HCT116 (cell line): ENCODE measurements around the gene RLBP1. TPM values are rescaled to one million over a fixed set of nuclear protein-coding genes. Genes with fewer than 3 reads are reported as not detected.
A peak's percentile ranks its signal among the peaks of the same experiment; 100 is the strongest.
"Not testable (repeated sequence)": the region's sequence is repeated elsewhere in the genome, so short reads cannot be mapped to it uniquely, and the experiment has no call there.

ENCODE experiments used
- ATAC-seq: fragments of 200-7000 bp; cut with Tn5 transposase; 2 replicates; pipeline ENCODE4 v1.9.1; 2020; ENCODE audit warnings: mild to moderate bottlenecking, moderate library complexity
- BruUV-seq: library from RNA; stranded (reverse); fragments of 400-500 nt; replicated peaks from 2 replicates; lab custom pipeline; 2021; lab: Mats Ljungman, UMichigan
- CTCF ChIA-PET: fragments of 300-600 bp; sonication (Branson Sonifier 250); formaldehyde crosslinking; loops from one replicate; lab custom pipeline; 2021; ENCODE audit warnings: antibody characterized with exemption; lab: Charles Lee
- POLR2A ChIA-PET: fragments of 300-600, 350-600 bp; sonication (Branson Sonifier 250); formaldehyde crosslinking; loops from one replicate; lab custom pipeline; 2021; ENCODE audit warnings: antibody characterized with exemption; lab: Charles Lee
- RAD21 ChIA-PET, 2 experiments: fragments of 300-600 bp; sonication (Branson Sonifier 250); formaldehyde crosslinking; loops; one replicate each; lab custom pipeline; 2023; ENCODE audit warnings: low total read pairs in 2 of 2; ENCODE audit not compliant: uncharacterized antibody in 2 of 2, unreplicated experiment in 2 of 2, low non-redundant PET in 1 of 2; lab: Charles Lee
- DNase-seq: peaks from one replicate; pipeline ENCODE4 v3.0.0-alpha.2; 2010; ENCODE audit warnings: low read depth, low spot score
- H2AFZ ChIP-seq: fragments of 200-600 bp; shearing (Covaris generic), sonication (generic); 2 replicates; pipeline ENCODE4 v1.6.1; 2017; ENCODE audit warnings: low read depth, mixed run types, mixed read lengths, antibody characterized with exemption, low read length; ENCODE audit not compliant: poor library complexity, severe bottlenecking
- H3K27ac ChIP-seq: 2 replicates; pipeline ENCODE4 v1.5.1; 2012; ENCODE audit warnings: low read depth, low read length
- H3K27me3 ChIP-seq: fragments of 200-600 bp; sonication (generic); 2 replicates; pipeline ENCODE4 v1.6.1; 2016; ENCODE audit warnings: mixed run types, low read length, mixed read lengths; ENCODE audit not compliant: insufficient read depth
- H3K36me3 ChIP-seq, 2 experiments: fragments of 200-500 bp in 1 of 2; fragments of 200-600 bp in 1 of 2; sonication (Bioruptor generic) in 1 of 2; sonication (generic) in 1 of 2; 2 replicates each; pipeline versions ENCODE4 v1.5.1 to v1.6.1; 2014 to 2016; ENCODE audit warnings: low read length in 2 of 2, inconsistent platforms in 1 of 2, mixed read lengths in 1 of 2, mixed run types in 1 of 2; ENCODE audit not compliant: insufficient read depth in 2 of 2, control insufficient read depth in 1 of 2
- H3K4me1 ChIP-seq, 2 experiments: fragments of 200-600 bp in 1 of 2; sonication (generic) in 1 of 2; 2 replicates each; pipeline versions ENCODE4 v1.5.1 to v1.6.1; 2012 to 2017; ENCODE audit warnings: low read length in 2 of 2, inconsistent platforms in 1 of 2, mild to moderate bottlenecking in 1 of 2, mixed read lengths in 1 of 2, mixed run types in 1 of 2, moderate library complexity in 1 of 2; ENCODE audit not compliant: insufficient read depth in 2 of 2, control insufficient read depth in 1 of 2
- H3K4me2 ChIP-seq: fragments of 200-600 bp; sonication (generic); 2 replicates; pipeline ENCODE4 v1.6.1; 2017; ENCODE audit warnings: mixed run types, low read length, mixed read lengths
- H3K4me3 ChIP-seq, 2 experiments: fragments of 200-600 bp in 1 of 2; sonication (generic) in 1 of 2; replicated peaks in 1 of 2; 2 replicates each; pipeline ENCODE4 v1.5.1; 2011 to 2016; ENCODE audit warnings: low read length in 2 of 2, control low read depth in 1 of 2, low read depth in 1 of 2, mild to moderate bottlenecking in 1 of 2, mixed read lengths in 1 of 2, mixed run types in 1 of 2
- H3K79me2 ChIP-seq: fragments of 200-600 bp; sonication (generic); 2 replicates; pipeline ENCODE4 v1.6.1; 2017; ENCODE audit warnings: mild to moderate bottlenecking, mixed run types, low read length, moderate library complexity, mixed read lengths; ENCODE audit not compliant: insufficient read depth
- H3K9ac ChIP-seq: fragments of 200-600 bp; sonication (generic); 2 replicates; pipeline ENCODE4 v1.6.1; 2016; ENCODE audit warnings: low read length, mixed read lengths
- H3K9me2 ChIP-seq: fragments of 200-600 bp; sonication (generic), shearing (Covaris generic); 2 replicates; pipeline ENCODE4 v1.6.1; 2017; ENCODE audit warnings: mixed run types, mild to moderate bottlenecking, moderate library complexity; ENCODE audit not compliant: insufficient read depth
- H3K9me3 ChIP-seq, 2 experiments: fragments of 200-500 bp in 1 of 2; fragments of 200-600 bp in 1 of 2; sonication (Bioruptor generic) in 1 of 2; sonication (generic) in 1 of 2; 2 replicates each; pipeline ENCODE4 v1.6.1; 2014 to 2017; ENCODE audit warnings: low read length in 2 of 2, mixed read lengths in 2 of 2, inconsistent platforms in 1 of 2, low read depth in 1 of 2, mild to moderate bottlenecking in 1 of 2, mixed run types in 1 of 2, moderate library complexity in 1 of 2; ENCODE audit not compliant: control insufficient read depth in 1 of 2, insufficient read depth in 1 of 2
- H4K20me1 ChIP-seq: fragments of 200-600 bp; sonication (generic), shearing (Covaris generic); 2 replicates; pipeline ENCODE4 v1.6.1; 2017; ENCODE audit warnings: mixed run types, mild to moderate bottlenecking, moderate library complexity; ENCODE audit not compliant: insufficient read depth
- CBX3 ChIP-seq: IDR thresholded peaks from 2 replicates; pipeline ENCODE4 v1.6.1; 2012; ENCODE audit warnings: low read depth
- ELF1 ChIP-seq: IDR thresholded peaks from 2 replicates; pipeline ENCODE4 v1.6.1; 2012; ENCODE audit warnings: low read depth, borderline replicate concordance
- EZH2 ChIP-seq: fragments of 200-600 bp; sonication (generic); IDR thresholded peaks from 2 replicates; pipeline ENCODE4 v1.6.1; 2017; ENCODE audit warnings: antibody characterized with exemption, mixed run types
- POLR2A ChIP-seq: IDR thresholded peaks from 2 replicates; pipeline ENCODE4 v1.7.0; 2011; ENCODE audit warnings: borderline replicate concordance; ENCODE audit not compliant: insufficient read depth, insufficient read length; ENCODE audit errors: extremely low read depth
- RAD21 ChIP-seq: IDR thresholded peaks from 2 replicates; pipeline ENCODE4 v1.6.1; 2012; ENCODE audit warnings: low read depth, mild to moderate bottlenecking
- SP1 ChIP-seq: IDR thresholded peaks from 2 replicates; pipeline ENCODE4 v1.6.1; 2012; ENCODE audit warnings: low read depth
- ZFX ChIP-seq: fragments of 450-650 bp; IDR thresholded peaks from 2 replicates; pipeline ENCODE4 v1.6.1; 2017
- intact Hi-C: fragments of 100-400 bp; cut with micrococcal nuclease; formaldehyde crosslinking; loops from 2 replicates; pipeline ENCODE4 v1.10.0; 2022
- total RNA-seq: library from RNA; stranded (reverse); gene quantifications from one replicate; pipeline ENCODE4 v1.2.1, GENCODE V29; 2021; ENCODE audit not compliant: unreplicated experiment
- TF ChIP-seq, protein P1 (sequence below), 3 experiments: fragments of 200-600 bp in 1 of 3; sonication (generic) in 1 of 3; IDR thresholded peaks in 2 of 3; conservative IDR thresholded peaks in 1 of 3; 2 replicates each; pipeline ENCODE4 v1.5.1; 2012 to 2017; ENCODE audit warnings: low read depth in 2 of 3, low read length in 2 of 3, antibody characterized with exemption in 1 of 3, borderline replicate concordance in 1 of 3, control low read depth in 1 of 3, mild to moderate bottlenecking in 1 of 3, mixed read lengths in 1 of 3, mixed run types in 1 of 3, moderate library complexity in 1 of 3; ENCODE audit not compliant: insufficient read depth in 1 of 3
- TF ChIP-seq, protein P2 (sequence below): IDR thresholded peaks from 2 replicates; pipeline ENCODE4 v1.6.1; 2012

RLBP1 gene
- total RNA-seq, 1 experiment from 2014 or later: 0.12 TPM

DNA sequence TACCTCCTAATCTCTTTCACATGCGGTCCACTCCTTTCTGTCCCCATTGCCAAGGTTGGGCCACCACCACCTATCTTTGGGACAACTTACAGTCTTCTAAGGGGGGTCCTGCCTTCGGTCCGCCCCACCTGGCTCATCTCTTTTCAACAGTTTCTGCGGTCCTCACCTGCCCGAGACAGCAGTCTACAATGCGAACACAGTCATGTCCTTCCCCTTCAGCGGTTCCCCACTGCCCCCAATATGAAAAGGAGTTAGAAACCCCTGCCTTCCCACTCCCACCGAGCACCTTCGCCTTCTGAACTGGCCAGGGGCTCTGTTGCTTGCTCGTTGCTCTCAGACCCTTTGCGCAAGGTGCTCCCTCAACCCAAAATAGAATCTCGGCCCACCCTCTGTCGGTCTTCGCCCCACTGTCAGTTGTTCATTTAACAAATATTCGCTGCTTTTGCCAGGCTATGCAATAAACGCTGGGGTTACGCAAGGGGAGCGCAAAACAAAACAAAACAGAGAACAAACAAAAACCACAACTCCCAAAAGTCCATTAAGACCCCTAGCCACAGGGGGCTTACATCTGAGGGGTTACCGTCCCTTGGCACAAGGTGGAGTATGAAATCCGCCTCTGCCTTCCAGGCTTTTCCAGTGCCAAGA, 21.8 kb upstream of the RLBP1 start:
- H3K4me2 ChIP-seq: peak overlapping the region; percentile 78
- no peak for DNase-seq
- TF ChIP-seq POLR2A (no peak), ZFX (no peak), CBX3 (no peak), SP1 (no peak), RAD21 (no peak), ELF1 (no peak), EZH2 (no peak)
- TF ChIP-seq, protein P1, sequence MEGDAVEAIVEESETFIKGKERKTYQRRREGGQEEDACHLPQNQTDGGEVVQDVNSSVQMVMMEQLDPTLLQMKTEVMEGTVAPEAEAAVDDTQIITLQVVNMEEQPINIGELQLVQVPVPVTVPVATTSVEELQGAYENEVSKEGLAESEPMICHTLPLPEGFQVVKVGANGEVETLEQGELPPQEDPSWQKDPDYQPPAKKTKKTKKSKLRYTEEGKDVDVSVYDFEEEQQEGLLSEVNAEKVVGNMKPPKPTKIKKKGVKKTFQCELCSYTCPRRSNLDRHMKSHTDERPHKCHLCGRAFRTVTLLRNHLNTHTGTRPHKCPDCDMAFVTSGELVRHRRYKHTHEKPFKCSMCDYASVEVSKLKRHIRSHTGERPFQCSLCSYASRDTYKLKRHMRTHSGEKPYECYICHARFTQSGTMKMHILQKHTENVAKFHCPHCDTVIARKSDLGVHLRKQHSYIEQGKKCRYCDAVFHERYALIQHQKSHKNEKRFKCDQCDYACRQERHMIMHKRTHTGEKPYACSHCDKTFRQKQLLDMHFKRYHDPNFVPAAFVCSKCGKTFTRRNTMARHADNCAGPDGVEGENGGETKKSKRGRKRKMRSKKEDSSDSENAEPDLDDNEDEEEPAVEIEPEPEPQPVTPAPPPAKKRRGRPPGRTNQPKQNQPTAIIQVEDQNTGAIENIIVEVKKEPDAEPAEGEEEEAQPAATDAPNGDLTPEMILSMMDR (IDR thresholded peaks at IDR 0.05 in 2 of 3, conservative IDR thresholded peaks at IDR 0.05 in 1 of 3; ENCODE audit: borderline replicate concordance in 1 of 3, insufficient read depth in 1 of 3, low read depth in 2 of 3, low read length in 2 of 3): no peak
- TF ChIP-seq, protein P2, sequence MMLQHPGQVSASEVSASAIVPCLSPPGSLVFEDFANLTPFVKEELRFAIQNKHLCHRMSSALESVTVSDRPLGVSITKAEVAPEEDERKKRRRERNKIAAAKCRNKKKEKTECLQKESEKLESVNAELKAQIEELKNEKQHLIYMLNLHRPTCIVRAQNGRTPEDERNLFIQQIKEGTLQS: no peak
- TF ChIP-seq, all 23 proteins: peak for 0
- Histone ChIP-seq H3K27ac (peak overlapping the region; percentile 79; the same call in 1 of the 2 replicates), H3K9me2 (no peaks in the 10 kb centered on the region), H3K36me3 (peaks cover 3 to 9% of the 10 kb centered on the region in 2 experiments), H4K20me1 (peaks cover 6% of the 10 kb centered on the region; the same call in 1 of the 2 replicates), H3K79me2 (peaks cover 43% of the 10 kb centered on the region), H3K4me1 (peaks cover 4 to 17% of the 10 kb centered on the region in 2 experiments; a peak in 3 of 4 replicates), H3K27me3 (no peaks in the 10 kb centered on the region), H3K4me3 (peak overlapping the region; percentile 76 to 78), H2AFZ (peak overlapping the region; percentile 56), H3K9me3 (peaks cover 0 to 4% of the 10 kb centered on the region in 2 experiments; a peak in 1 of 4 replicates), H3K9ac (peak overlapping the region; percentile 79)
- intact Hi-C loops: loop anchor here (1.0 kb wide), 1 partner anchor 92 kb away; no protein-coding TSS in a partner anchor
- BruUV-seq: TSS peak; percentile 92
- ChIA-PET CTCF (interaction anchor here (1.0 to 2.3 kb wide), 2 partner anchors 10 to 37 kb away, joined by 3 to 20 read pairs; no protein-coding TSS in a partner anchor), POLR2A (interaction anchor here (0.9 to 1.1 kb wide), 2 partner anchors 10 to 36 kb away, joined by 3 to 6 read pairs; no protein-coding TSS in a partner anchor), RAD21 (interaction anchor here (1.0 to 3.0 kb wide), 2 partner anchors 36 kb away, joined by 6 to 10 read pairs; no protein-coding TSS in a partner anchor)
- ATAC-seq: no peak

DNA sequence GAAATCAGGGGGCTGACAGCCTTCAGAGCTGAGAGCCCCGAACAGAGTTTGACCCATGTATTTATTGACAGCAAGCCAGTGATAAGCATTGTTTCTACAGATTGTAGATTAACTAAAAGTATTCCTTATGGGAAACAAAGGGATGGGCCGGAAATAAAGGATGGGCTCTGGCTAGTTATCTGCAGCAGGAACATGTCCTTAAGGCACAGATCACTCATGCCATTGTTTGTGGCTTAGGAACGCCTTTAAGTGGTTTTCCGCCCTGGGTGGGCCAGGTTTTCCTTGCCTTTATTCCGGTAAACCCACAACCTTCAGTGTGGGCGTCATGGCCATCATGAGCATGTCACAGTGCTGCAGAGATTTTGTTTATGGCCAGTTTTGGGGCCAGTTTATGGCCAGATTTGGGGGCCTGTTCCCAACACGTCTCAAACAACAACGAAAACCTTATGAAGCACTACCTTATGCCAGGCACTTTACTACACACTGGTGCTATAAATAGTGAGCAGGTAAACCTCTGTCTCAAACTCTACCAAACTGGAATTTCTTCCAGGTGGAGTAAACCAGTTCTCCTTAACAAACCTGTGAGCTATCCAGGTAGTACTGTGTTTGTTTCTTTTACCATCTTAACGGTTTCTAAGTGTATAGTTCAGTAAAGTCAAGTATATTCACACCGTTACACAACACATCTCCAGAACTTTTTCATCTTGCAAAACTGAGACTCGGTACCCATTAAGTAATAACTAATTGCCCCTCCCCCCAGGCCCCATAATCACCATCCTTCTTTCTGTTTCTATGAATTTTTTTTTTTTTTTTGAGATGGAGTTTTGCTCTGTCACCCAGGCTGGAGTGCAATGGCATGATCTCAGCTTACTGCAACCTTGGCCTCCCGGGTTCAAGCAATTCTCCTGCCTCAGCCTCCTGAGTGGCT, 18.8 kb upstream of the RLBP1 start:
- H3K36me3 ChIP-seq, H3K27ac ChIP-seq, DNase-seq, H4K20me1 ChIP-seq, POLR2A ChIA-PET, intact Hi-C loops, ATAC-seq, H2AFZ ChIP-seq, H3K9me2 ChIP-seq, H3K27me3 ChIP-seq, H3K9ac ChIP-seq, H3K9me3 ChIP-seq, H3K4me1 ChIP-seq, H3K4me2 ChIP-seq, H3K4me3 ChIP-seq, BruUV-seq, CTCF ChIA-PET, RAD21 ChIA-PET: not testable (repeated sequence)
- H3K79me2 ChIP-seq: peaks cover 13% of the 10 kb centered on the region
